Trophoblast cell (in vitro differentiated cells and primary cell): Measurements from ENCODE around the gene TMEM126B.
A peak's percentile ranks its signal among the peaks of the same experiment; 100 is the strongest.

ENCODE experiments used
- DNase-seq, 2 donors: peaks; one replicate each; pipeline ENCODE4 v3.0.0-alpha.2; 2016
- H2AFZ ChIP-seq: 2 replicates; pipeline ENCODE4 v1.6.1; 2013; ENCODE audit warnings: low read length, moderate library complexity, mild to moderate bottlenecking; ENCODE audit not compliant: insufficient read depth, poor library complexity
- H2AK5ac ChIP-seq: 2 replicates; pipeline ENCODE4 v1.6.1; 2013; ENCODE audit warnings: mild to moderate bottlenecking, low read length
- H2BK120ac ChIP-seq: 2 replicates; pipeline ENCODE4 v1.6.1; 2013; ENCODE audit warnings: low read length, mild to moderate bottlenecking, moderate library complexity; ENCODE audit not compliant: insufficient read depth, poor library complexity
- H2BK12ac ChIP-seq: 2 replicates; pipeline ENCODE4 v1.6.1; 2013; ENCODE audit warnings: mild to moderate bottlenecking, low read length, moderate library complexity
- H2BK5ac ChIP-seq: 2 replicates; pipeline ENCODE4 v1.6.1; 2013; ENCODE audit warnings: low read length, low read depth, moderate library complexity, mild to moderate bottlenecking; ENCODE audit not compliant: poor library complexity
- H3K14ac ChIP-seq: 2 replicates; pipeline ENCODE4 v1.6.1; 2013; ENCODE audit warnings: mild to moderate bottlenecking, low read length
- H3K18ac ChIP-seq: 2 replicates; pipeline ENCODE4 v1.6.1; 2013; ENCODE audit warnings: mild to moderate bottlenecking, low read length
- H3K23ac ChIP-seq: 2 replicates; pipeline ENCODE4 v1.6.1; 2013; ENCODE audit warnings: low read length
- H3K27ac ChIP-seq: 2 replicates; pipeline ENCODE4 v1.5.1; 2013; ENCODE audit warnings: low read depth, mild to moderate bottlenecking, inconsistent platforms, low read length, moderate library complexity
- H3K27me3 ChIP-seq: 2 replicates; pipeline ENCODE4 v1.6.1; 2013; ENCODE audit warnings: inconsistent platforms, mild to moderate bottlenecking, low read length, moderate library complexity; ENCODE audit not compliant: insufficient read depth
- H3K36me3 ChIP-seq, 2 experiments: 1 replicate in 1 of 2; 2 replicates in 1 of 2; pipeline ENCODE4 v1.6.1; 2013; ENCODE audit warnings: low read length in 2 of 2, mild to moderate bottlenecking in 2 of 2, moderate library complexity in 1 of 2; ENCODE audit not compliant: insufficient read depth in 2 of 2, control insufficient read depth in 1 of 2
- H3K4ac ChIP-seq: 2 replicates; pipeline ENCODE4 v1.6.1; 2013; ENCODE audit warnings: low read depth, mild to moderate bottlenecking, low read length, moderate library complexity
- H3K4me1 ChIP-seq, 2 experiments: 1 replicate in 1 of 2; 2 replicates in 1 of 2; pipeline ENCODE4 v1.6.1; 2013; ENCODE audit warnings: low read length in 2 of 2, mild to moderate bottlenecking in 2 of 2, moderate library complexity in 1 of 2; ENCODE audit not compliant: insufficient read depth in 2 of 2, control insufficient read depth in 1 of 2
- H3K4me2 ChIP-seq: 2 replicates; pipeline ENCODE4 v1.6.1; 2013; ENCODE audit warnings: inconsistent platforms, mild to moderate bottlenecking, low read length, moderate library complexity
- H3K4me3 ChIP-seq: 2 replicates; pipeline ENCODE4 v1.5.1; 2013; ENCODE audit warnings: mild to moderate bottlenecking, low read depth, low read length, inconsistent platforms
- H3K79me1 ChIP-seq: one replicate; pipeline ENCODE4 v1.6.1; 2013; ENCODE audit warnings: low read length
- H3K79me2 ChIP-seq: 2 replicates; pipeline ENCODE4 v1.6.1; 2013; ENCODE audit warnings: low read length, mild to moderate bottlenecking; ENCODE audit not compliant: control insufficient read depth, insufficient read depth, poor library complexity
- H3K9ac ChIP-seq: 2 replicates; pipeline ENCODE4 v1.6.1; 2013; ENCODE audit warnings: mild to moderate bottlenecking, low read length
- H3K9me3 ChIP-seq: 2 replicates; pipeline ENCODE4 v1.6.1; 2013; ENCODE audit warnings: low read depth, mild to moderate bottlenecking, control low read depth, inconsistent platforms, low read length; ENCODE audit not compliant: insufficient read depth
- H4K12ac ChIP-seq: 2 replicates; pipeline ENCODE4 v1.6.1; 2013; ENCODE audit warnings: low read depth, mild to moderate bottlenecking, low read length, moderate library complexity
- H4K8ac ChIP-seq: 2 replicates; pipeline ENCODE4 v1.6.1; 2013; ENCODE audit warnings: low read depth, mild to moderate bottlenecking, low read length, moderate library complexity
- H4K91ac ChIP-seq: one replicate; pipeline ENCODE4 v1.6.1; 2013; ENCODE audit warnings: low read depth, mild to moderate bottlenecking, low read length, moderate library complexity
- WGBS: extraction: QIAGEN DNeasy Blood & Tissue Kit; methylation state at CpG from one replicate; pipeline ENCODE4 v1.1.7; 2013; ENCODE audit warnings: missing lambda C conversion rate; ENCODE audit not compliant: insufficient read length, insufficient coverage; ENCODE audit errors: extremely low coverage; 5-methylcytosine and 5-hydroxymethylcytosine counted together

Gene TMEM126B

GRCh38 chr11:85595285-85595884, 33.0 kb upstream of the TMEM126B start:
- H3K23ac ChIP-seq = no peak overlapping the region
- H2BK120ac ChIP-seq = no peak overlapping the region
- no peak overlapping the region for H4K12ac ChIP-seq
- DNase-seq = peak in 1 of 2 donors; percentile 65
- no peaks in the 10 kb centered on the region for H3K9me3 ChIP-seq
- no peak overlapping the region for H2AFZ ChIP-seq
- H3K9ac ChIP-seq = no peak overlapping the region
- no peak overlapping the region for H3K14ac ChIP-seq
- no peak overlapping the region for H3K4ac ChIP-seq
- H3K4me3 ChIP-seq = no peak overlapping the region
- H3K36me3 ChIP-seq = no peaks in the 10 kb centered on the region
- no peak overlapping the region for H2AK5ac ChIP-seq
- no peak overlapping the region for H4K91ac ChIP-seq
- H3K4me1 ChIP-seq = no peaks in the 10 kb centered on the region
- no peaks in the 10 kb centered on the region for H3K79me1 ChIP-seq
- H3K27ac ChIP-seq = no peak overlapping the region
- H3K27me3 ChIP-seq = no peaks in the 10 kb centered on the region
- no peak overlapping the region for H4K8ac ChIP-seq
- no peak overlapping the region for H3K4me2 ChIP-seq
- H2BK12ac ChIP-seq = no peak overlapping the region
- no peak overlapping the region for H3K18ac ChIP-seq
- no peak overlapping the region for H2BK5ac ChIP-seq
- no peaks in the 10 kb centered on the region for H3K79me2 ChIP-seq

GRCh38 chr11:85596886-85597285, 31.5 kb upstream of the TMEM126B start:
- Histone ChIP-seq H3K14ac (no peak overlapping the region), H3K36me3 (no peaks in the 10 kb centered on the region), H3K79me1 (no peaks in the 10 kb centered on the region), H2AK5ac (no peak overlapping the region), H3K18ac (no peak overlapping the region), H2BK12ac (no peak overlapping the region), H3K79me2 (no peaks in the 10 kb centered on the region), H4K8ac (no peak overlapping the region), H2AFZ (no peak overlapping the region), H4K12ac (no peak overlapping the region), H4K91ac (no peak overlapping the region), H3K9ac (no peak overlapping the region), H3K4ac (no peak overlapping the region), H3K4me1 (no peaks in the 10 kb centered on the region), H3K9me3 (no peaks in the 10 kb centered on the region), H3K4me2 (no peak overlapping the region), H3K4me3 (no peak overlapping the region), H3K27ac (no peak overlapping the region), H3K23ac (no peak overlapping the region), H2BK120ac (no peak overlapping the region), H3K27me3 (no peaks in the 10 kb centered on the region), H2BK5ac (no peak overlapping the region)
- no peak for DNase-seq
- no CpG with 5 or more reads among the region's 2 CpGs for WGBS

GRCh38 chr11:85599083-85599482, 29.3 kb upstream of the TMEM126B start:
- H4K8ac ChIP-seq = no peak overlapping the region
- H3K4me1 ChIP-seq = no peaks in the 10 kb centered on the region
- H4K12ac ChIP-seq = no peak overlapping the region
- no peak overlapping the region for H2AFZ ChIP-seq
- H3K14ac ChIP-seq = no peak overlapping the region
- no peaks in the 10 kb centered on the region for H3K36me3 ChIP-seq
- no peak overlapping the region for H4K91ac ChIP-seq
- no peak for DNase-seq
- no peak overlapping the region for H3K4me2 ChIP-seq
- H3K23ac ChIP-seq = no peak overlapping the region
- no peak overlapping the region for H3K18ac ChIP-seq
- H2BK120ac ChIP-seq = no peak overlapping the region
- H3K9me3 ChIP-seq = no peaks in the 10 kb centered on the region
- H2BK5ac ChIP-seq = no peak overlapping the region
- H2AK5ac ChIP-seq = no peak overlapping the region
- H3K9ac ChIP-seq = no peak overlapping the region
- no CpG with 5 or more reads among the region's 5 CpGs for WGBS
- no peaks in the 10 kb centered on the region for H3K27me3 ChIP-seq
- no peaks in the 10 kb centered on the region for H3K79me1 ChIP-seq
- H2BK12ac ChIP-seq = no peak overlapping the region
- H3K27ac ChIP-seq = no peak overlapping the region
- H3K4ac ChIP-seq = no peak overlapping the region
- H3K4me3 ChIP-seq = no peak overlapping the region
- no peaks in the 10 kb centered on the region for H3K79me2 ChIP-seq

GRCh38 chr11:85602526-85603213, 25.7 kb upstream of the TMEM126B start:
- Histone ChIP-seq H2BK12ac (no peak overlapping the region), H4K8ac (no peak overlapping the region), H4K91ac (no peak overlapping the region), H2BK120ac (no peak overlapping the region), H2AK5ac (no peak overlapping the region), H3K27me3 (no peaks in the 10 kb centered on the region), H3K9me3 (no peaks in the 10 kb centered on the region), H3K4me1 (no peaks in the 10 kb centered on the region), H4K12ac (no peak overlapping the region), H3K79me1 (no peaks in the 10 kb centered on the region), H3K4me3 (no peak overlapping the region), H2AFZ (no peak overlapping the region), H3K23ac (no peak overlapping the region), H3K4me2 (no peak overlapping the region), H3K14ac (no peak overlapping the region), H3K79me2 (no peaks in the 10 kb centered on the region), H3K27ac (no peak overlapping the region), H2BK5ac (no peak overlapping the region), H3K4ac (no peak overlapping the region), H3K18ac (no peak overlapping the region), H3K36me3 (no peaks in the 10 kb centered on the region), H3K9ac (no peak overlapping the region)
- DNase-seq = no peak
- no CpG with 5 or more reads among the region's 2 CpGs for WGBS
